Measurements from ENCODE around the gene ADGRD1.

- TF ChIP-seq CTCF (IDR thresholded peaks at IDR 0.05) (no peak), POLR2AphosphoS5 (IDR thresholded peaks at IDR 0.05) (no peak), POLR2A (IDR thresholded peaks at IDR 0.05) (no peak)
Measured at GRCh38 chr12:131077931-131078391, 124.3 kb downstream of the ADGRD1 start.
